ENCODE results near the gene NXPE2. TPM values are rescaled to one million over a fixed set of nuclear protein-coding genes. Genes with fewer than 3 reads are reported as not detected.

Gene NXPE2
- polyA plus RNA-seq, 1 donor (not counting 4 experiments of a cell fraction or from before 2014, with no cell fraction given): 0.09 TPM

DNA sequence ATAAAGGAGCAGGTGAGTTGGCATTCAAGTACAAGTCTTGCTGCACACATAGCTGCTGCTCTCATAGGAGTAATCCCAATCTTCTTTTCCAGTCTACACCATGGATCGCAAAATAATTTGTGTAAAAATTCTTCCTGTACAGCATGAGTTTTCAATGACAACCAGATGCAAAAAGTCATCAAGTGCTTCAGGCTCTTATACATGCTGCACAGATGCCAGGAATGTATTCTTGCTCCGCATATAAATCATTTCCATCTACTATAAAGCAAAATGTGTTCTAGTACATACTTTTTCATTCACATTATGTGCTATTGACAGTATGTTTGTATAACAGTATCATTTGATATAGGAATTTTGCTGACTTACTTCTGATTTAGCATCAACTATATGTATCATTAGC is 35.4 kb downstream of the NXPE2 start:
- dilution Hi-C loops (cut with MboI; ENCODE audit: extremely low pct_ligation_motif_present, low sequenced_read_pairs): no loop called here
- H3K27me3 ChIP-seq (ENCODE audit: control insufficient read depth, extremely low read depth, insufficient read depth, low read length): no peaks in the 10 kb centered on the region
- DNase-seq (ENCODE audit: low read depth, low spot score): no peak
- no peak overlapping the region for H3K4me3 ChIP-seq (ENCODE audit: control insufficient read depth in 2 of 3, extremely low read depth in 1 of 3, insufficient read depth in 2 of 3, low read depth in 1 of 3, low read length in 3 of 3)
- no peak overlapping the region for H3K4me2 ChIP-seq (ENCODE audit: control insufficient read depth, extremely low read depth, insufficient read depth, low read depth, low read length)
- H4K20me1 ChIP-seq (ENCODE audit: control insufficient read depth, extremely low read depth, insufficient read depth, low read length): no peaks in the 10 kb centered on the region
- TF ChIP-seq, protein P1, sequence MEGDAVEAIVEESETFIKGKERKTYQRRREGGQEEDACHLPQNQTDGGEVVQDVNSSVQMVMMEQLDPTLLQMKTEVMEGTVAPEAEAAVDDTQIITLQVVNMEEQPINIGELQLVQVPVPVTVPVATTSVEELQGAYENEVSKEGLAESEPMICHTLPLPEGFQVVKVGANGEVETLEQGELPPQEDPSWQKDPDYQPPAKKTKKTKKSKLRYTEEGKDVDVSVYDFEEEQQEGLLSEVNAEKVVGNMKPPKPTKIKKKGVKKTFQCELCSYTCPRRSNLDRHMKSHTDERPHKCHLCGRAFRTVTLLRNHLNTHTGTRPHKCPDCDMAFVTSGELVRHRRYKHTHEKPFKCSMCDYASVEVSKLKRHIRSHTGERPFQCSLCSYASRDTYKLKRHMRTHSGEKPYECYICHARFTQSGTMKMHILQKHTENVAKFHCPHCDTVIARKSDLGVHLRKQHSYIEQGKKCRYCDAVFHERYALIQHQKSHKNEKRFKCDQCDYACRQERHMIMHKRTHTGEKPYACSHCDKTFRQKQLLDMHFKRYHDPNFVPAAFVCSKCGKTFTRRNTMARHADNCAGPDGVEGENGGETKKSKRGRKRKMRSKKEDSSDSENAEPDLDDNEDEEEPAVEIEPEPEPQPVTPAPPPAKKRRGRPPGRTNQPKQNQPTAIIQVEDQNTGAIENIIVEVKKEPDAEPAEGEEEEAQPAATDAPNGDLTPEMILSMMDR (optimal IDR thresholded peaks at IDR 0.05 in 1 of 3, IDR thresholded peaks at IDR 0.05 in 1 of 3, conservative IDR thresholded peaks at IDR 0.05 in 1 of 3; ENCODE audit: extremely low read depth in 1 of 3, insufficient read depth in 2 of 3, low read length in 3 of 3): no peak
- TF ChIP-seq EZH2 (IDR thresholded peaks at IDR 0.05; ENCODE audit: low read length): no peak
- H3K9me1 ChIP-seq (ENCODE audit: control insufficient read depth, extremely low read depth, insufficient read depth, low read length): no peaks in the 10 kb centered on the region
- H2AFZ ChIP-seq (ENCODE audit: control insufficient read depth, low read length): no peak overlapping the region
- no peaks in the 10 kb centered on the region for H3K4me1 ChIP-seq (ENCODE audit: control insufficient read depth, extremely low read depth, insufficient read depth, low read length)
- FAIRE-seq: no peak
- H3K9ac ChIP-seq (ENCODE audit: control insufficient read depth, extremely low read depth, insufficient read depth, low read length): no peak overlapping the region
- H3K27ac ChIP-seq (ENCODE audit: control insufficient read depth, insufficient read depth, low read length): no peak overlapping the region
- H3K9me3 ChIP-seq (ENCODE audit: control insufficient read depth, low read depth, low read length): no peaks in the 10 kb centered on the region
- no peaks in the 10 kb centered on the region for H3K79me2 ChIP-seq (ENCODE audit: control insufficient read depth, insufficient read depth, low read length)
- no peaks in the 10 kb centered on the region for H3K36me3 ChIP-seq (ENCODE audit: control insufficient read depth in 2 of 2, extremely low read depth in 1 of 2, insufficient read depth in 2 of 2, low read length in 2 of 2)

DNA sequence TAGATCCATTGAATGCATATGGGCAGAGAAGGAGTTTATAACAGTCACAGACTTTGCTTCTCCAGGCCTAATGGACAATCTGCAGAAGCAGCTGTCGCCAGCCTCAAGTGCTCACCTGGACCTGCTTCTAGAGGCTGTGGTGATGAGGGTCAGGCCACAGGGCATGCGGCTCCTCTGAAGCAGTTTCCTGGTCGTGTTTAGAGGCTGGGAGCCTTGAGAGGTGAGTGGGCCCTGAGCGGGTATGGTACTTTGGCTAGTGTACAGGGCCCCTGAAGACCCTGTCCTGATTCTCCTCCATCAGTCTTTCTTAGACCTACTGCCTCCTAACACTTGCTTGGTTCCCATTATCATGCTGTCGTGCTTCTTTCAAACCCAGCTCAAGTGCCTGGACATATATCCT is 41.2 kb downstream of the NXPE2 start:
- no peaks in the 10 kb centered on the region for H3K4me1 ChIP-seq (ENCODE audit: control insufficient read depth, extremely low read depth, insufficient read depth, low read length)
- no peaks in the 10 kb centered on the region for H3K9me1 ChIP-seq (ENCODE audit: control insufficient read depth, extremely low read depth, insufficient read depth, low read length)
- no peak overlapping the region for H3K4me2 ChIP-seq (ENCODE audit: control insufficient read depth, extremely low read depth, insufficient read depth, low read depth, low read length)
- H3K4me3 ChIP-seq (ENCODE audit: control insufficient read depth in 2 of 3, extremely low read depth in 1 of 3, insufficient read depth in 2 of 3, low read depth in 1 of 3, low read length in 3 of 3): no peak overlapping the region
- dilution Hi-C loops (cut with MboI; ENCODE audit: extremely low pct_ligation_motif_present, low sequenced_read_pairs): no loop called here
- H3K27me3 ChIP-seq (ENCODE audit: control insufficient read depth, extremely low read depth, insufficient read depth, low read length): no peaks in the 10 kb centered on the region
- no peaks in the 10 kb centered on the region for H3K79me2 ChIP-seq (ENCODE audit: control insufficient read depth, insufficient read depth, low read length)
- H3K36me3 ChIP-seq (ENCODE audit: control insufficient read depth in 2 of 2, extremely low read depth in 1 of 2, insufficient read depth in 2 of 2, low read length in 2 of 2): no peaks in the 10 kb centered on the region
- no peak for DNase-seq (ENCODE audit: low read depth, low spot score)
- H3K9me3 ChIP-seq (ENCODE audit: control insufficient read depth, low read depth, low read length): no peaks in the 10 kb centered on the region
- TF ChIP-seq, protein P1 (optimal IDR thresholded peaks at IDR 0.05 in 1 of 3, IDR thresholded peaks at IDR 0.05 in 1 of 3, conservative IDR thresholded peaks at IDR 0.05 in 1 of 3; ENCODE audit: extremely low read depth in 1 of 3, insufficient read depth in 2 of 3, low read length in 3 of 3): no peak
- TF ChIP-seq EZH2 (IDR thresholded peaks at IDR 0.05; ENCODE audit: low read length): no peak
- H3K9ac ChIP-seq (ENCODE audit: control insufficient read depth, extremely low read depth, insufficient read depth, low read length): no peak overlapping the region
- H3K27ac ChIP-seq (ENCODE audit: control insufficient read depth, insufficient read depth, low read length): no peak overlapping the region
- FAIRE-seq: no peak
- H2AFZ ChIP-seq (ENCODE audit: control insufficient read depth, low read length): no peak overlapping the region
- no peaks in the 10 kb centered on the region for H4K20me1 ChIP-seq (ENCODE audit: control insufficient read depth, extremely low read depth, insufficient read depth, low read length)

Data from keratinocyte (primary cell).